NCI-H460 (cell line): ENCODE results near the gene DOCK9. TPM values are rescaled to one million over a fixed set of nuclear protein-coding genes. Genes with fewer than 3 reads are reported as not detected.
A peak's percentile ranks its signal among the peaks of the same experiment; 100 is the strongest.
"Not testable (repeated sequence)": the region's sequence is repeated elsewhere in the genome, so short reads cannot be mapped to it uniquely, and the experiment has no call there.

Experiments
- DNase-seq: peaks from one replicate; pipeline ENCODE4 v3.0.0-alpha.2; 2016; ENCODE audit warnings: low read depth; ENCODE audit errors: extremely low read depth
- total RNA-seq: library from RNA; depleted of rRNA; stranded (reverse); fragments of >200 nt; shearing (Covaris generic); gene quantifications from 2 replicates; pipeline ENCODE4 v1.2.3, GENCODE V29; 2014

The DOCK9 gene
- total RNA-seq, 1 experiment from 2014 or later, result 11.5 TPM

DNA sequence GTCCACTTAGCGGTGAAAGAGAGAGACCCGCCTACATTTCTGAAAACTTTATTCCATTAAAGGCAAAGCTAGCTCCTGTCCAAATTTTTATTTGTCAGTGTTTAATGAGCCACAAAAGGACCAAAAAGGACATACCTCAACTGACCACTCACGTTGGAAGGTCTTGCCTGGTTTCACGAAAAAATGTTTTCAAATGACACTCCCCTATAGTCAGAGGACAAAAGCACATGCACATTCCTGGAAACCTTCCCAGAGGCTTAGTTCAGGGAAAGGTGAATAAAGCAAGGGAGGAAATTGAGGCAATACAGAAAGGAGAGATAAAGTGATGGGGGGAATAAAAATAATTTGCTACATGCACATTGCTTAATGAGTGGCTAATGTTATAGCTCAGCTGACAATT lies 55.6 kb downstream of the DOCK9 start:
- no peak for DNase-seq

DNA sequence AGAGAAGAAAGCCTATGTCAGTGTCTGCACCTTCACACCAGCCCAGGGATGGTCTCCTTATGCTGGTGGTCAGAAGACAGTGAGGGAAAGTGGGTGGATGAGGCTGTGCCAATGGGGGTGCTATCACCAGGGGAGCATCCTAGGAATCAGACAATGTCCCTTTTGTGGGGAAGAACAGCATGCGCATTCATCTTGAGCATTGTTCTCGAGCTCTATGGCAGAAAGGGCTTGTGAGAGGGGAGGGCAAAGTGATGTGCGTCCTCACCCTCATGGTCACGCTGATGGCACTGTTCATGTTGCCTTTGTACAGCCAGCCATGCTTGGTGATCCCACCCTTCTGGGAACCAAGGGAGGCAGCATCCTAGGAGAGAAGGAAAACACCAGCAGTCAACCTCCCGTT lies 56.1 kb downstream of the DOCK9 start:
- no peak for DNase-seq

DNA sequence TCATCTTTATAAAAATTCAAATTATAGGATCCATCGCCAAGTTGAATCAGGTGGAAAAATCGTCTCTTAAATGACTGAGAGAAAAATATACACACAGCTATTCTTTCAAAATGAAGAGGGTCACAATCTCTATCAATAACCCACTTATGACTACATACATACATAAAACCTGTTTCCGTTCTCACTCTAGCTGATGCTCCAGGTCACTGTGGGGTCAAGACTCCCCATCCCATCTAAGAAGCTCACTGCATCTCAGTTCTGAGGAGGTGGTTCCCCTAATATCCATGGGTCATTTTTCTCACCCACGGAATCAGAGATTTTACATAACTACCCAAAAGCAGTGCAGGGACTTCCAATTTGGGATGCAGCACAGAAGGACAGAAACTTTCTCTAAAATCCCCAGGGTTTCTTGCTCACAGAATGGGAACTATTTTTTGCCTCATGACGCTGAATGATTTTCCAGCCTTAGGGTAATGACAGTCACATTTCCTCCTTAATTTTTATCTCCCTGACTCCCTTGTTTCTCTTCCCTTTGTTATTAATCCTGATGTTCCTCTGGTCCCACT lies 56.8 kb downstream of the DOCK9 start:
- no peak for DNase-seq

DNA sequence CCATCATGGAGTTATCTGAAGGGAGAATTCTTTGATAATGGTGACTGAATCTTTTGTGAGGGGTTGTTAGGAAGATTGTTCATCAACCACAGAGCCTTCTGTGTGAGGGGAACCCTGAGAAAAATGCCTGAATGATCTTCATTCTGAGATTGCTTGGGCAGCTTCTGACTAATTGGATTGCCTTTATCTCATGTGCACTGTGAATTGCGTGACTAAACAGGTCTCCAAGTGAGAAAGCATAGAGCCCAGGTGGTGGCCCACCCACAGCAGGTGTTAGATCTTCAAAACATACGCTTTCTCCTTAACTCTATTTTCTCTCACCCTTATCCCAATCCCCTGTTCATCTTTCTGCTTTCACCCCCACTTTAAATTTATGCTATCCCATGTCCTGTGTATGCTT lies 58.3 kb downstream of the DOCK9 start:
- DNase-seq, result no peak

DNA sequence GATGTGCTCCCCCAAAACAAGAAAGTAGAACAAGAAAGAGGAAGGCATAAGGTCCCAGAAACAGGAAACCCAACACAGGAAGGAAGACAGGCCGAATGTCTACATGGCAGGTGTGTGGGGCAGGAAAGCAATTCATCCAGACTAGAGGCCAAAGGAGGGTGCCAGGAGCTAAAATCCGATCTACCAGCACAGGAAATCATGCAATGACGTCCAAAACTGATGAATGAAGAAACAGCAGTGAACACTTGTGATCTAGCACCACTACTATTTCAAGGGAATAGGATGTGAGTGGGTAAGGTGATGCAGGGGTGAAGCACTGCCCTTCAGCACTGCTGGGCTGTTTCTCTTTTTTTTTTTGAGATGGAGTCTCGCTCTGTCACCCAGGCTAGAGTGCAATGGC lies 59.1 kb downstream of the DOCK9 start:
- no peak for DNase-seq

DNA sequence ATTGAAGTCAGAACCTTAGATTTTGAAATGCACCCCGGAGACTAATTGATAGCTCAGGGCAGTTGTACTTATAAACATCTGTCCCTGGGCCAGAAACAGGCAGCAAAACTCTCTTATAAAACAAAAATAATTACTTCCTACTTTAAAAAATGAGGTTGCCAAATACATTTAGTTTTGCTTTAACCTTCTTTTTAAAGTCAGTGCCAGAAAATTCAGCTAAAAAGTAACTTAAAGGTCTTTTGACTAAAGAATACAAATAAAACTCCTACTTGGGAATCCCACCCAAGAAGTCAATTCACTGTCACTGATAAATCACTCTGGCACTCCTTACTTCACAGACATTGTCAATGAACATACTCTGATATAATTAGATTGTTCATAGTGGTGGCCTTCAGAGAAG lies 60.7 kb downstream of the DOCK9 start:
- DNase-seq, result no peak

DNA sequence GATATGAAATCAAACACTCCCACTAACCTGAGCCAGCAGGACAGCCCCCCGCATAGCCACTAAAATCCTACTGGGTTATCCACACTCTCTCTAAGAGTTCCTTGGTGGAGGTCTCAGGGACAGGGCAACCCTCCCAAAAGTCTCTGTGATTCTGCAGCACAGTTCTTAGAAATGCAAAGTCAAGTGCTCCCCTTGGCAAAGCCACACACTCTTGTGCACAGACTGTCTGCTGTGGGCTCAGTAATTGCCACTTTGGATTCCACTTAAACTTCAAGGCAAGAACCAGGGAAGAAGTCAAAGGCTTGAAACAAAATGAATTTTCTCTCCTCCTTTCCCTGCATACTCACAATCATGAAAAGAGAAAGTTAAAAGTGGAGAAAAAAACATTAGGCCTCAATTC lies 61.5 kb downstream of the DOCK9 start:
- DNase-seq, result no peak

DNA sequence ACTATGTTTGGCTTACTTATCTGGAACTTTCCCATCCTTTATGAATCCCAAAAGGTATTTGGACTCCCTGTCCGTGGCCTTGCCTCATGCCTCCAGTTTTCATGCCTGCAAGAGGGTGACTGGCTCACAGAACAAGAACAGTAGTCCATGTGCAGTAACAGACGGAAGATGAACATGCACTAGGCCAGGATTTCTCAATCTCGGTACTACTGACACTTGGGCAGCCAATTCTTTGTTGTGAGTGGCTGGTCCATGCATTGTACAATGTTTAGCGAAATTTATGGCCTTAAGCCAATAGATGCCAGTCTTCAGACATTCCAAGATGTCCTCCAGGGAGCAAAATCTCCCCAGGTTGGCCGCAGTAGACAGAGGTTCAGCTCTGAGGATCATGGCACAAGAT lies 61.9 kb downstream of the DOCK9 start:
- DNase-seq, result no peak

DNA sequence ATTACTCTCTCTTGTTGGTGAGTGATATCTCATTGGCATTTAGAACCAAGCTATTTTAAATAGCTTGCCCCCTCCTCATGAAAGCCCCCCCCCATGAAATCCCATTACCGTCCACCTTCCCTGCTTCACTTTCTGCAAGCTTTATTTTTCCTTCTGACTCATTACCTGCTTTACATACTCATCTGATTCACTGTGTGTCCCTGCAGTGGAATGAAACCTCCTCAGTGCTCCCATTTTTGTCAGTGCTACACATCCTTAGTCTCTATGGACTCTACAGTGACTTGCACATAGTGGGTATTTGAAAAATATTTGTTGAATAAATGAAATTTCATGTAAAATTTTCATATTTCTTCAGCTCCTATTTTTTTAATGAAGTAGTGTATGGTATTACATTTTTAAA lies 62.3 kb downstream of the DOCK9 start:
- no peak for DNase-seq

DNA sequence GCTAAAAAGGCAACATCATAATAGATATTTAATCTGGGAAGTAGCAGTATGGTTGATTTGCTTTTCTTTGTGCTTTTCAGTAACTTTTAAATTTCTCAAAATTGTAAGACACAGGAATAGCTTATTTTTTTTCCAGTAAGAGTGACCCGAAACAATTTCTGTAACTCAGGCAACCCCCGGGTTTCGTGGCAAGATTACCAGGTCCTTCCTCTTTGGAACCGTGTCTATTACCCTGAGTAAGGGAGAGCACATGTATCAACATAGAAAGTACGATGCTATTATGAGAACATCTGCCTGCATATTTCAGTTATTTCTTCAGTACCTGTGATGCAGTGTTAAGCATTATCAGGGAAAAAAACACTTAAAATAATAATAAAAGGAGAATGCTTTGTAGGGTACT lies 64.1 kb downstream of the DOCK9 start:
- no peak for DNase-seq

DNA sequence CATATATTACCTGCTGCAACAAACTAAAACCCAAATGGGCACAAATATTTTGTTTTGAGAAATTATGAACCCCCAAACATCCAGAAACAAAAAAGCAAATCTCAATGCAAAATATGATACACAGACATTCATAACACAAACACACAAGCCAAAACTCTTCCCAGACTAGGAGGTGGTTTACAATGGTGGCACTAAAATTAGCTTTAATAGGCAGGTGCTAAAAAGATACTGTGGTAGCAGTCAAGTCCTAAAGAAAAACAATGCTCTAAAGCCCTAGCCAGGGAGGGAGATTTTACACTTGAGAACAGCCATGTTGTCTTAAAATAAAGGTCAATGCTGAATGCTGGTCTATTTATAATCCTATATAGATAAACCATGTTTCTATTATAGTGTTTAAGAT lies 65.0 kb downstream of the DOCK9 start:
- DNase-seq, result no peak

DNA sequence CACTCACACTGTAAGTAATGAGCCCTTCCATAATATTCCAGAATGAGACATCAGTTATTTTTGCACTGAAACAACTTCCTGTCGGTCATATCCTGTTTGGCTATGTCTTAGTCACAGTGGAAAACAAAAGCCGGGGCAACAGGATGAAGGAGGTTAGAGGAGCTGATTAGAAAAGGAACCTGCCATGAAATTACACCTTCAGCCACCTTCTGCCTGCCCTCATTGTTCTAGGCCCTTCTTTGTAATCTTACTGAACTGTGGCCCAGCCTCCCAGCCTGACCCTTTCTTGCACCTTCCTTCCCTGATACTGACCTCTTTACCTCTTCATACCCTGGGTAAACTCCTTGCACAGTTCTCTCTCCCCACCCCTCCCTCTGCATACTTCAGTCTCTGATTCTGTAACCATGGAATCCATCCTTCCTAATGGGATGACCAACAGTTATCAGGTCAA lies 67.3 kb downstream of the DOCK9 start:
- DNase-seq, result peak; percentile 13

DNA sequence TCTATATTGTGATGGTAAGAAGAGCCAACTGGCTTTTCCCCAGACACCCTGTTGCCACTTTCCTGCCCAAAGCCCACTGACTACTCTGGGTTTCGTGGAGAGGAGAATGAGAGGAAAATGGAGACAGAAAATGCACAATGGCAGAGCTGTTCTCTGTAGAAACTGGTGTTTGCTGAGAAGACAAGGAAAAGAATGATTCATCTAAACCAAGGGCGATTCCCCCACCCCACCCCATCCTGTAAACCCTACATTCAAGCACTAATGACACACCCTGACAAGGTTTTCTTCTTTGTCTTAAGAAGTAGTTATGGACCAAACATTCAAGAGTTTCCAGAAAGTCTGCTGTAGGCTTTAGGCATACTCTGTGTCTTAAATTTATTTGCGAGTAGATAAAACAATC lies 68.8 kb downstream of the DOCK9 start:
- no peak for DNase-seq

DNA sequence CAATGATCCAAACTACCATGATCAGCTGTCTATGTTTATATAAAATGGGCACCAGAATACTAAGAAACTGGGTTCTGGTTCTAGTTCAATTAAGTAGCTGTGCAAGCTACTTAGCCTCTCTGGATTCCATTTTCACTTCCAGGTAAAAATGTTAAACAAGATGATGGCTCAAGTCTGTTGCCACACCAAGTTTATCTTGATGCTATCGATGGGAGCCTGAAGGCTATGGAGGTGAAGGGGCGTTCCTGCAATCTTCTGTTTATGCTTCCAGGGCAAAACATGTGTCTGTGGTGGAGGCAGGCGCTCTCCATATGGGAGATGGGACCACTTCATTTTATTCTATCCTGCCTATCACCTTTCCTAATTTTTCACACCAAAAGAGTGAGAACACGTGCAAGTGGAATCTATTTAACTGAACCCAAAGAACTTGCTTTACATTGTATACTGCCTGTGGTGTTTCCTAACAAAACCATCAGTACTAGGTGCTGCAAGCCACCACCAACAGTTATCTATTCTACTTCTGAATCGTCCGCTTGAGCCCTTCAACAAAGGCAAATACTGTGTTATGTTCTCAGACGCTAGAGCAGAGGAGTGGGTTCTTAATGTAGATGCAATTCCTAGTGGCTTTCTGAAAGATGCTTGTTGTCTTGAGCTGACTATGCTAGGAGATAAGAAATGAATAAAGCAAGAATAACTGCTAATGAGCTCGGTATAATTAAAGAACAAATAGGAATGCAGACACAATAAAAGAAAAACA lies 70.9 kb downstream of the DOCK9 start:
- no peak for DNase-seq

DNA sequence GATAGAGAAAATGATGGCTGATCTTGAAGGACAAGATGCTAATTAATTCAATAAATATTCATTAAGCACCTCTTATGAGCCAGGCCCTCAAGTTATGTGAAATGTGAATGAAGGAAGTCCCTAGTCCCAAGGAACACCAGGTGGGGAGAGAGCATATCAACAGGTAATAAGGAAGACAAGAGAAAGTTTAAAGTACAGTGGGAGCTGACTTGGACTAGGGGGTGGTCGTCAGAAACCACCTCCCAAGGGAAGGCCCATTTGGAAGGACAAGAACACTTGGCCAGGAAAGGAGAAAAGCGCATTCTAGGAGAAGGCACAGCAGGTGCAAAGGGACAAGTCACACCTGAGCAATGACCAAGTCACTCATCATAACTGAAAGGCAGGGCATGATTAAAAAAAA lies 72.7 kb downstream of the DOCK9 start:
- no peak for DNase-seq

DNA sequence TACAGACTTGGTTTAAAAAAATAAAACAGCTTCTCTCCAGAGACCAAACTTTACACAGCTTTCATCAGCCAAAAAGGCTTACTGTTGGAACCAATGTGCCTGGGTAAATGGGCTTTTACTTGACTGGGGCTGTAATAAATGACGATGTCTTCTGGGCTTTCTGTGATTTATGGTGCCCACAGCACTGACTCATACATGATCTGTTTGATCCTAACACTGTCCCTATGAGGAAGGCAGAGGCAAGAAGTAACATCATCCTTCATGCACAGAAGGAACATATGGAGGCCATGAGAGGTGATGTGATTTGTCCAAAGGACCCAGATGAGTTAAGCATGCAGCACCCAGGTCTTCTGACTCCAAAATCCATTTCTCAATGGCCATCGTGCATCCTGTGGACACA lies 77.4 kb downstream of the DOCK9 start:
- no peak for DNase-seq

DNA sequence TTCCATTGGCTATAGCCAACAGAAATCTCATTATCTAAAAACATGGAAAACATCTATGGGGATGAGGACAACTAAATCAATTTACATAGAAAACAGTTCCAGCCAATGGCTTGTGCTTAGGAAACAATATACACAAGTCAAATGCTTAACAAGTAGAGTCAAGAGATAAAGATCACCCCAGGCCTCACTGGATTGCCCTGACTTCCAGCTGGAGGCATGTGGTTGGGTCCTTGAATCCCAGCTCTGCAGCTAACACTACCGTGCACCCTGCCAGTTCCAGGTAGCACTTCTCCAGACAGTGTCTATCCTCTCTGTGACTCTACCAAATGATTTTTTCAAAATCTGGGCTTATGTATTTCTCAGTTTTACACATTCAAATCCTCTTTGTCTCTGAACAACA lies 80.2 kb downstream of the DOCK9 start:
- no peak for DNase-seq

DNA sequence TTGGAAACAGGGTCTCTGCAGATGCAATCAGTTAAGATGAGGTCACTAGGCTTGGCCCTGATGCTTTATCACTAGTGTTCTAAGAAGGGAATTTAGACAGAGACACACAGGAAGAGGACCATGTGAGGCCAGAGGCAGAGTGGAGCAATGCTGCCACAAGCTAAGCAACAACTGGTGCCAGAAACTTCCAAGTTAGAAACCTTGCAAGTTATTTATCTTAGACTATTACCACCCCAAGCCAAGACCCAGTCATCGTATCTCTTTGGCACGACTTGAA lies 81.1 kb downstream of the DOCK9 start:
- DNase-seq, result no peak

DNA sequence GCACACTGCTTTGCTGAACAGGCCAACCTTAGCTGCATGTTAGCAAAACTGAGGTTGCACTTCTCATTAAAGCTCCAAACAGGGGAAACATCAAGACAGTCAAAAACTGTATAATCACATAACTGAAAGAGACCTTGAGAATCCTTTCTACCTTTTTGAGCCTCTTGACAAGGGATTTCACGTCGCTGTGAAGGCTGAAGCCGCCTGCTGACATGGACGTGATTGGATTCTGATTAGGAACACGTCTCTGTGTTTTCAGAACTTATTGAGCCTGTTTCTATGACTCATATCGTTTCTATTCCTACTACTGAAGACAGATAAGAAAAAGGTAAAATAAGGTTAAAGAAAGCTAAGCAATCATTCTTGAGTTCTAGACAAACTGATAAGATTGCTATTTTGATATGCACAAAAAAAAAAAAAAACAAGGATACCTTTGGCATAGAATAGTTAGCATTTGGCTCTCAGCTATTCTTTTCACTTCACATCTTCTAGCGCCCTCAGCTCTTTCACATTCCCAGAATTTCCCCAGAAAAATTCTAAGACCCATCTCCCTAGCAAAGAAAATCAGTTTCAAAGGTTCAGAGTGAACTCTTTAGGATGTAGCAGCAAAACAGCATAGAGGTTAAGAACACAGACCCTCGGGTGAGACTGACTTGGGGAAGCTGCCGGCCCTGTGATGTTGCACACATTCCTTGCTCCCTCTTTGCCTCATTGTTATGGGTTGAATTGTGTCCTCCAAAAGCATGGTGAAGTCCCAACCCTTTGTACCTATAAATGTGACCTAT lies 81.6 kb downstream of the DOCK9 start:
- no peak for DNase-seq

DNA sequence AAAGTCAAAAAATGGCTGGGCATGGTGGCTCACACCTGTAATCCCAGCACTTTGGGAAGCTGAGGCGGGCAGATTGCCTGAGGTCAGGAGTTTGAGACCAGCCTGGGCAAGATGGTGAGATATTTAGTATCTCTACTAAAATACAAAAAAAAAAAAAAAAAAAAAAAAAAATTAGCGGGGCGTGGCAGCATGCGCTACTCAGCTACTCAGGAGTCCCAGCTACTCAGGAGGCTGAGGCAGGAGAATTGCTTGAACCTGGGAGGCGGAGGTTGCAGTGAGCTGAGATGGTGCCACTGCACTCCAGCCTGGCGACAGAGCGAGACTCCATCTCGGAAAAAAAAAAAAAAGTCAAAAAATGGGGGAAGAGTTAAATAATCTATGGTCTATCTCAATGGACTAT lies 83.0 kb downstream of the DOCK9 start:
- not testable (repeated sequence) for DNase-seq

DNA sequence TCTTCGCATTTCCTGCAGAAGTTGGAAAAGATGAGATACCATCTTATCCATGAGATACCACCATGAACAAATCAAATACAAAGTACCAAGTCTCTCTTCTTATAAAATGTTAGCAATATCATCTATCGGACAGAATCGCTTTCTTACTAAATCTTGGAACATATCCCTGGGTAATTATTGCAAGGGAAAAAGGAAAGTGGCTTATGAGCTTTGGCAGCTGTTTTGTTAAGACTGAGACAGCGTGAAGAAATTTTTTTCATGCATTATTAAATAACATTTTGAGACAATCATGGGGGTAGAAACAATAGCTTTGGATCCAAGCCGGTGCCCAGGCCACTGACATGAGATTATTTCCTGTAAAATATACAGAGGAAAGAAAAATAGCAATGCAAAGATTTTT lies 84.5 kb downstream of the DOCK9 start:
- DNase-seq, result no peak

DNA sequence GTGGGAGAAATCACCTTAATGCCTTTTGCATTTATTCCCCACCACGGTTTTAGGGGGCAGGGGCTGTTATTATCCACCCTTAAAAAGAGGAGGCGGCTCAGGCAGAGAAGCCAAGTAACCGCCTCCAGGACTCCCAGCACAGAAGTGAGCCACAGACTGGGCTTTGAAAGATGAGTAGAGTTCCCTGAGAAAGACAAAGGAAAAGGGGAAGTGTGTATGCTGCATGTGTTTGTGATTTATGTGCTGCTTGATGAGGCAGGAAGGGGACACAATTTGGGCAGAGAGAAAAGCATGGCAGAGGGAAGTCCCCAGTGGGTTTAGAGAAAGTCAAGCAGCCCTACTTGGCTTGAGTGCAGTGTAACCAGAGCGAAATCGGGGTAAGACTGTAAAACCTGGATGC lies 85.0 kb downstream of the DOCK9 start:
- no peak for DNase-seq
